Brain microvascular endothelial cell (primary cell): ENCODE results near the gene PLCG2.

Source experiments
- DNase-seq: peaks from one replicate; pipeline ENCODE4 v3.0.0-alpha.2; 2020
- H3K27ac ChIP-seq: fragments of 250-450 bp; sonication (Bioruptor Pico); 2 replicates; pipeline ENCODE4 v1.5.1; 2020; ENCODE audit warnings: mild to moderate bottlenecking, moderate library complexity
- H3K27me3 ChIP-seq: fragments of 250-450 bp; sonication (Bioruptor Pico); replicated peaks from 2 replicates; pipeline ENCODE4 v1.5.1; 2020; ENCODE audit warnings: mild to moderate bottlenecking
- H3K36me3 ChIP-seq: fragments of 250-450 bp; sonication (Bioruptor Pico); replicated peaks from 2 replicates; pipeline ENCODE4 v1.5.1; 2020; ENCODE audit warnings: mild to moderate bottlenecking
- H3K4me3 ChIP-seq: 2 replicates; pipeline ENCODE4 v1.5.1; 2011; ENCODE audit warnings: low read depth, mild to moderate bottlenecking, control low read depth, low read length, moderate library complexity
- CTCF ChIP-seq: IDR thresholded peaks from 2 replicates; pipeline ENCODE4 v1.5.1; 2011; ENCODE audit warnings: low read depth, mild to moderate bottlenecking, moderate library complexity, low read length, control low read depth, inconsistent platforms; ENCODE audit errors: missing control alignments
- in situ Hi-C: cut with HindIII; loops from 2 replicates; pipeline ENCODE4 v1.10.0; 2017; ENCODE audit warnings: low sequenced_read_pairs, low pct_ligation_motif_present

Gene PLCG2

GRCh38 chr16:81995651-81996050, 216.6 kb downstream of the PLCG2 start:
- H3K36me3 ChIP-seq: no peaks in the 10 kb centered on the region
- DNase-seq: no peak
- no peak overlapping the region for H3K27ac ChIP-seq
- H3K27me3 ChIP-seq: no peaks in the 10 kb centered on the region
- in situ Hi-C loops: no loop called here
- no peak overlapping the region for H3K4me3 ChIP-seq
- TF ChIP-seq CTCF: no peak

- peak overlapping the region; percentile 49 for H3K27ac ChIP-seq
- DNase-seq: peak; percentile 56
- peak; percentile 65 for TF ChIP-seq CTCF
- in situ Hi-C loops: no loop called here
- no peaks in the 10 kb centered on the region for H3K36me3 ChIP-seq
- no peaks in the 10 kb centered on the region for H3K27me3 ChIP-seq
- H3K4me3 ChIP-seq: no peak overlapping the region
Observed at GRCh38 chr16:81996664-81997509, 217.8 kb downstream of the PLCG2 start.

- Histone ChIP-seq H3K36me3 (no peaks in the 10 kb centered on the region), H3K27me3 (no peaks in the 10 kb centered on the region), H3K27ac (peak overlapping the region; percentile 49), H3K4me3 (no peak overlapping the region)
- peak; percentile 88 for DNase-seq
- TF ChIP-seq CTCF: no peak
- in situ Hi-C loops: no loop called here
Observed at GRCh38 chr16:81997738-81998137, 218.6 kb downstream of the PLCG2 start.

GRCh38 chr16:82002831-82003230, 223.7 kb downstream of the PLCG2 start:
- no peak for DNase-seq
- Histone ChIP-seq H3K27me3 (no peaks in the 10 kb centered on the region), H3K4me3 (no peak overlapping the region), H3K36me3 (no peaks in the 10 kb centered on the region), H3K27ac (no peak overlapping the region)
- in situ Hi-C loops: no loop called here
- TF ChIP-seq CTCF: no peak

GRCh38 chr16:82004601-82005000, 225.5 kb downstream of the PLCG2 start:
- in situ Hi-C loops: no loop called here
- no peak overlapping the region for H3K27ac ChIP-seq
- H3K27me3 ChIP-seq: no peaks in the 10 kb centered on the region
- TF ChIP-seq CTCF: no peak
- H3K36me3 ChIP-seq: no peaks in the 10 kb centered on the region
- H3K4me3 ChIP-seq: no peak overlapping the region
- no peak for DNase-seq
